Activated CD4-positive, CD25-positive, alpha-beta regulatory T cell treated with anti-CD3 and anti-CD28 coated beads, Interleukin-2, amount 50 U/mL, for 24 hours (primary cell): Measurements from ENCODE around the gene DPEP1.
"Not testable (repeated sequence)": the region's sequence is repeated elsewhere in the genome, so short reads cannot be mapped to it uniquely, and the experiment has no call there.

ENCODE experiments used
- ATAC-seq, 2 donors: fragments of 150-1000 bp; cut with Tn5 transposase; one replicate each; pipeline ENCODE4 v1.10.0; 2021; ENCODE audit warnings: mild to moderate bottlenecking in 1 of 2, moderate library complexity in 1 of 2

DPEP1 gene

GRCh38 chr16:89613231-89613953 is at the start of gene DPEP1:
Gene DPEP1 (plus strand): TSS chr16:89613642. CDS start chr16:89630411, 16,769 bp downstream.
- ATAC-seq, result no peak

- no peak for ATAC-seq
Measured at GRCh38 chr16:89564476-89565255, 48.8 kb upstream of the DPEP1 start.

- ATAC-seq, result no peak
Measured at GRCh38 chr16:89565256-89565505, 48.3 kb upstream of the DPEP1 start.

- ATAC-seq, result peak; percentile 37
Measured at GRCh38 chr16:89565506-89566372, 47.7 kb upstream of the DPEP1 start.

GRCh38 chr16:89567656-89568594 is 45.5 kb upstream of the DPEP1 start:
- no peak for ATAC-seq

- no peak for ATAC-seq
Measured at GRCh38 chr16:89569506-89570341, 43.7 kb upstream of the DPEP1 start.

GRCh38 chr16:89570342-89570923 is 43.0 kb upstream of the DPEP1 start:
- no peak for ATAC-seq

GRCh38 chr16:89570983-89571598 is 42.4 kb upstream of the DPEP1 start:
- ATAC-seq, result not testable (repeated sequence)

- ATAC-seq, result no peak
Measured at GRCh38 chr16:89571636-89572035, 41.8 kb upstream of the DPEP1 start.

GRCh38 chr16:89572073-89572484 is 41.4 kb upstream of the DPEP1 start:
- ATAC-seq, result no peak

- no peak for ATAC-seq
Measured at GRCh38 chr16:89572485-89573205, 40.8 kb upstream of the DPEP1 start.

GRCh38 chr16:89573826-89574680 is 39.4 kb upstream of the DPEP1 start:
- ATAC-seq, result no peak

GRCh38 chr16:89574681-89575246 is 38.7 kb upstream of the DPEP1 start:
- ATAC-seq, result peak; percentile 68 to 70

- peak; percentile 23 to 27 for ATAC-seq
Measured at GRCh38 chr16:89575247-89576152, 37.9 kb upstream of the DPEP1 start, which contains the start of gene CPNE7. Gene CPNE7 (plus strand): TSS chr16:89575758. CDS start chr16:89575898, 140 bp downstream.

GRCh38 chr16:89576153-89577054 is 37.0 kb upstream of the DPEP1 start:
- no peak for ATAC-seq
